Neural cell (in vitro differentiated cells): ENCODE results near the gene PLA2G4B. TPM values are rescaled to one million over a fixed set of nuclear protein-coding genes. Genes with fewer than 3 reads are reported as not detected.

Experiments
- H2AFZ ChIP-seq: fragments of 200-600, 300-800 bp; sonication (generic), shearing (Covaris generic); 2 replicates; pipeline ENCODE4 v1.6.0; 2014; ENCODE audit warnings: low read depth, mild to moderate bottlenecking, antibody characterized with exemption, low read length, moderate library complexity
- H3F3A ChIP-seq: fragments of 200-600 bp; shearing (Covaris generic); 2 replicates; pipeline ENCODE4 v1.6.1; 2016; ENCODE audit warnings: mild to moderate bottlenecking, moderate library complexity, mixed read lengths, antibody characterized with exemption, low read length; ENCODE audit not compliant: insufficient read depth, poor library complexity, severe bottlenecking
- H3K27ac ChIP-seq: fragments of 200-600, 300-800 bp; sonication (generic), shearing (Covaris generic); 2 replicates; pipeline ENCODE4 v1.5.1; 2014; ENCODE audit warnings: mild to moderate bottlenecking, low read length, moderate library complexity
- H3K27me3 ChIP-seq: fragments of 300-800, 200-600 bp; sonication (generic), shearing (Covaris generic); 2 replicates; pipeline ENCODE4 v1.6.0; 2014; ENCODE audit warnings: mild to moderate bottlenecking, low read depth, low read length, moderate library complexity; ENCODE audit not compliant: insufficient read depth
- H3K36me3 ChIP-seq: fragments of 300-800, 200-600 bp; sonication (generic), shearing (Covaris generic); 2 replicates; pipeline ENCODE4 v1.5.1; 2014; ENCODE audit warnings: mild to moderate bottlenecking, antibody characterized with exemption, low read length, moderate library complexity; ENCODE audit not compliant: insufficient read depth
- H3K4me2 ChIP-seq: fragments of 300-800, 200-600 bp; sonication (generic), shearing (Covaris generic); 2 replicates; pipeline ENCODE4 v1.6.0; 2014; ENCODE audit warnings: mild to moderate bottlenecking, low read length
- H3K4me3 ChIP-seq: fragments of 300-800, 200-600 bp; sonication (generic), shearing (Covaris generic); 2 replicates; pipeline ENCODE4 v1.5.1; 2014; ENCODE audit warnings: mild to moderate bottlenecking, low read length, moderate library complexity
- H3K79me2 ChIP-seq: fragments of 200-600 bp; shearing (Covaris generic); replicated peaks from 2 replicates; pipeline ENCODE4 v1.6.0; 2014; ENCODE audit warnings: mild to moderate bottlenecking, low read length, moderate library complexity; ENCODE audit not compliant: insufficient read depth
- H3K9ac ChIP-seq: fragments of 300-800, 200-600 bp; sonication (generic), shearing (Covaris generic); 2 replicates; pipeline ENCODE4 v1.6.1; 2016; ENCODE audit warnings: mild to moderate bottlenecking, low read length, mixed read lengths
- H3K9me2 ChIP-seq: fragments of 200-600 bp; shearing (Covaris generic); 2 replicates; pipeline ENCODE4 v1.6.1; 2016; ENCODE audit warnings: mild to moderate bottlenecking, low read length, mixed read lengths; ENCODE audit not compliant: insufficient read depth
- H3K9me3 ChIP-seq: fragments of 200-600, 300-800 bp; sonication (generic), shearing (Covaris generic); 2 replicates; pipeline ENCODE4 v1.6.1; 2016; ENCODE audit warnings: mild to moderate bottlenecking, mixed run types, low read length, moderate library complexity, mixed read lengths
- H4K20me1 ChIP-seq: fragments of 200-600 bp; shearing (Covaris generic); 2 replicates; pipeline ENCODE4 v1.6.1; 2016; ENCODE audit warnings: mild to moderate bottlenecking, mixed run types; ENCODE audit not compliant: insufficient read depth
- EP300 ChIP-seq: fragments of 450-650 bp; conservative IDR thresholded peaks from 2 replicates; pipeline ENCODE4 v1.6.1; 2014; ENCODE audit warnings: antibody characterized with exemption, mild to moderate bottlenecking, moderate library complexity; ENCODE audit not compliant: poor library complexity, severe bottlenecking
- EZH2 ChIP-seq: fragments of 200-600, 300-800 bp; shearing (Covaris generic), sonication (generic); IDR thresholded peaks from 2 replicates; pipeline ENCODE4 v1.6.1; 2014; ENCODE audit warnings: antibody characterized with exemption, low read length, borderline replicate concordance, mild to moderate bottlenecking; ENCODE audit not compliant: insufficient read depth, poor library complexity, severe bottlenecking
- MXI1 ChIP-seq: fragments of 450-650 bp; conservative IDR thresholded peaks from 2 replicates; pipeline ENCODE4 v1.6.1; 2014; ENCODE audit warnings: antibody characterized with exemption, mild to moderate bottlenecking; ENCODE audit not compliant: poor library complexity, severe bottlenecking
- POLR2AphosphoS5 ChIP-seq: IDR thresholded peaks from 2 replicates; pipeline ENCODE4 v1.6.1; 2012
- RAD21 ChIP-seq: fragments of 450-650 bp; conservative IDR thresholded peaks from 2 replicates; pipeline ENCODE4 v1.6.1; 2014; ENCODE audit warnings: antibody characterized with exemption, mild to moderate bottlenecking, moderate library complexity
- REST ChIP-seq: IDR thresholded peaks from 2 replicates; pipeline ENCODE4 v1.6.1; 2012; ENCODE audit warnings: borderline replicate concordance
- SMC3 ChIP-seq: fragments of 450-650 bp; conservative IDR thresholded peaks from 2 replicates; pipeline ENCODE4 v1.6.1; 2014; ENCODE audit warnings: antibody characterized with exemption, mild to moderate bottlenecking, moderate library complexity; ENCODE audit not compliant: poor library complexity
- TAF1 ChIP-seq: IDR thresholded peaks from 2 replicates; pipeline ENCODE4 v1.6.1; 2012; ENCODE audit warnings: low read depth
- polyA plus RNA-seq: library from polyadenylated mRNA; depleted of rRNA; stranded (reverse); fragments of >200 nt; gene quantifications from 2 replicates; pipeline ENCODE4 v1.2.3, GENCODE V29; 2014
- TF ChIP-seq, protein P1 (sequence below): fragments of 450-650 bp; IDR thresholded peaks from 2 replicates; pipeline ENCODE4 v1.5.1; 2014; ENCODE audit warnings: antibody characterized with exemption, mild to moderate bottlenecking, moderate library complexity; ENCODE audit not compliant: poor library complexity, severe bottlenecking

PLA2G4B gene
- polyA plus RNA-seq, 1 donor from 2014 or later, result 11.3 TPM

GRCh38 chr15:41809121-41809520 is 29.5 kb upstream of the PLA2G4B start:
- no peak overlapping the region for H2AFZ ChIP-seq
- H3K27ac ChIP-seq, result no peak overlapping the region

GRCh38 chr15:41809526-41810220 is 29.0 kb upstream of the PLA2G4B start:
- Histone ChIP-seq H3K4me2 (no peak overlapping the region), H3K9me3 (no peaks in the 10 kb centered on the region), H3K36me3 (no peaks in the 10 kb centered on the region), H3K9me2 (no peaks in the 10 kb centered on the region), H4K20me1 (no peaks in the 10 kb centered on the region), H2AFZ (no peak overlapping the region), H3F3A (no peaks in the 10 kb centered on the region), H3K9ac (no peak overlapping the region), H3K27me3 (no peaks in the 10 kb centered on the region), H3K79me2 (no peaks in the 10 kb centered on the region), H3K4me3 (no peak overlapping the region), H3K27ac (no peak overlapping the region)
- TF ChIP-seq, protein P1, sequence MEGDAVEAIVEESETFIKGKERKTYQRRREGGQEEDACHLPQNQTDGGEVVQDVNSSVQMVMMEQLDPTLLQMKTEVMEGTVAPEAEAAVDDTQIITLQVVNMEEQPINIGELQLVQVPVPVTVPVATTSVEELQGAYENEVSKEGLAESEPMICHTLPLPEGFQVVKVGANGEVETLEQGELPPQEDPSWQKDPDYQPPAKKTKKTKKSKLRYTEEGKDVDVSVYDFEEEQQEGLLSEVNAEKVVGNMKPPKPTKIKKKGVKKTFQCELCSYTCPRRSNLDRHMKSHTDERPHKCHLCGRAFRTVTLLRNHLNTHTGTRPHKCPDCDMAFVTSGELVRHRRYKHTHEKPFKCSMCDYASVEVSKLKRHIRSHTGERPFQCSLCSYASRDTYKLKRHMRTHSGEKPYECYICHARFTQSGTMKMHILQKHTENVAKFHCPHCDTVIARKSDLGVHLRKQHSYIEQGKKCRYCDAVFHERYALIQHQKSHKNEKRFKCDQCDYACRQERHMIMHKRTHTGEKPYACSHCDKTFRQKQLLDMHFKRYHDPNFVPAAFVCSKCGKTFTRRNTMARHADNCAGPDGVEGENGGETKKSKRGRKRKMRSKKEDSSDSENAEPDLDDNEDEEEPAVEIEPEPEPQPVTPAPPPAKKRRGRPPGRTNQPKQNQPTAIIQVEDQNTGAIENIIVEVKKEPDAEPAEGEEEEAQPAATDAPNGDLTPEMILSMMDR, result no peak
- no peak for TF ChIP-seq POLR2AphosphoS5
- no peak for TF ChIP-seq EP300
- no peak for TF ChIP-seq RAD21
- TF ChIP-seq TAF1, result no peak
- TF ChIP-seq SMC3, result no peak
- no peak for TF ChIP-seq MXI1
- no peak for TF ChIP-seq EZH2

More at GRCh38 chr15:41809121-41809520, 29.5 kb upstream of the PLA2G4B start:
- no peaks in the 10 kb centered on the region for H3F3A ChIP-seq
- no peak for TF ChIP-seq SMC3
- TF ChIP-seq REST, result no peak
- TF ChIP-seq, protein P1, result no peak
- no peak for TF ChIP-seq RAD21
- TF ChIP-seq MXI1, result no peak
- TF ChIP-seq EP300, result no peak
- TF ChIP-seq EZH2, result no peak
- TF ChIP-seq TAF1, result no peak
- TF ChIP-seq POLR2AphosphoS5, result no peak
- H3K9ac ChIP-seq, result no peak overlapping the region
- H3K79me2 ChIP-seq, result no peaks in the 10 kb centered on the region
- no peaks in the 10 kb centered on the region for H3K36me3 ChIP-seq
- no peaks in the 10 kb centered on the region for H3K9me2 ChIP-seq
- no peaks in the 10 kb centered on the region for H4K20me1 ChIP-seq
- H3K27me3 ChIP-seq, result no peaks in the 10 kb centered on the region
- H3K9me3 ChIP-seq, result no peaks in the 10 kb centered on the region
- H3K4me2 ChIP-seq, result no peak overlapping the region
- no peak overlapping the region for H3K4me3 ChIP-seq
